Tibial nerve (tissue), 4 donors: ENCODE results near the gene ZACN. TPM values are rescaled to one million over a fixed set of nuclear protein-coding genes. Genes with fewer than 3 reads are reported as not detected.
"Not testable (repeated sequence)": the region's sequence is repeated elsewhere in the genome, so short reads cannot be mapped to it uniquely, and the experiment has no call there.

ENCODE experiments used
- DNase-seq, 2 donors: peaks; one replicate each; pipeline ENCODE4 v3.0.0-alpha.2; 2019; ENCODE audit warnings: low spot score in 2 of 2
- H3K27ac ChIP-seq, 4 donors: fragments of 200-600 bp; sonication (generic) in 3 of 4; one replicate each; pipeline ENCODE4 v1.5.1; 2017 to 2019; ENCODE audit warnings: mild to moderate bottlenecking in 1 of 4
- H3K27me3 ChIP-seq, 2 donors: fragments of 200-600 bp; sonication (generic) in 1 of 2; one replicate each; pipeline versions ENCODE4 v1.5.1 to v1.6.0; 2017 to 2019
- H3K36me3 ChIP-seq, 3 donors: fragments of 200-600 bp; sonication (generic); one replicate each; pipeline ENCODE4 v1.5.1; 2018 to 2019
- H3K4me1 ChIP-seq, 4 donors: fragments of 200-600 bp; sonication (generic) in 3 of 4; one replicate each; pipeline ENCODE4 v1.5.1; 2017 to 2019
- H3K4me3 ChIP-seq, 4 donors: fragments of 200-600 bp; sonication (generic) in 3 of 4; one replicate each; pipeline ENCODE4 v1.5.1; 2017 to 2019; ENCODE audit warnings: mild to moderate bottlenecking in 1 of 4, moderate library complexity in 1 of 4
- H3K9me3 ChIP-seq, 4 donors: fragments of 200-600 bp; sonication (generic) in 3 of 4; one replicate each; pipeline ENCODE4 v1.5.1; 2017 to 2019
- EP300 ChIP-seq, 2 donors: sonication (generic); formaldehyde crosslinking; IDR thresholded peaks; one replicate each; pipeline ENCODE4 v1.6.1; 2017; ENCODE audit warnings: antibody characterized with exemption in 2 of 2, mild to moderate bottlenecking in 1 of 2
- POLR2A ChIP-seq, 2 donors: fragments of 450-650 bp; IDR thresholded peaks; one replicate each; pipeline ENCODE4 v1.6.1; 2017; ENCODE audit warnings: antibody characterized with exemption in 2 of 2, mild to moderate bottlenecking in 2 of 2, moderate library complexity in 2 of 2
- WGBS, 2 donors: methylation state at CpG; one replicate each; pipeline ENCODE4 v1.1.5; 2018; 5-methylcytosine and 5-hydroxymethylcytosine counted together
- total RNA-seq, 4 donors: library from RNA; depleted of rRNA; stranded (reverse); fragments of >200 nt; gene quantifications; one replicate each; pipeline ENCODE4 v1.1.0, GENCODE V29; 2016
- TF ChIP-seq, protein P1 (sequence below), 5 experiments: fragments of 200-600 bp in 3 of 5; fragments of 450-650 bp in 2 of 5; sonication (generic) in 3 of 5; IDR thresholded peaks; one replicate each; pipeline ENCODE4 v1.5.1; 2016 to 2019; ENCODE audit warnings: antibody characterized with exemption in 5 of 5, mild to moderate bottlenecking in 3 of 5, moderate library complexity in 2 of 5

ZACN gene
- total RNA-seq, 4 donors from 2014 or later = not detected

DNA sequence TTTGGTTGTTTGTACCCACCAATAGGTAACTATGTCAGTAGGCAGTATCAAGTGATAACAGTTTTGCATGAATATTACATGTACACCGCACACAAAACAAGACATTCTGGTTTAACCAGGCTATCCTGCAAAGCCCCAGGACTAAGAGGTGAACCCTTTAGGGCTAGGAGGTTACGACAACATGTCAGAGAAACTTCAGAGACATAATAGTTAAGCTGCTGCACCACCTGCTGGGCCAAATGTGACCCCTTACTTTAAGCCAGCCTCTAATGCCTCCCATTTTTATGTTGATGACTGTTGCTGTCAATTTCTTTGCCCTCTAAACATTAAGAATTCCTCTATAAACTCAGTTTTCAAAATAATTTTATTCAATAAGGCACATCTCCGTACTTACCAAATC lies 22.1 kb upstream of the ZACN start:
- TF ChIP-seq POLR2A (IDR thresholded peaks at IDR 0.05) = no peak
- no peak for TF ChIP-seq EP300 (IDR thresholded peaks at IDR 0.05)
- TF ChIP-seq, protein P1, sequence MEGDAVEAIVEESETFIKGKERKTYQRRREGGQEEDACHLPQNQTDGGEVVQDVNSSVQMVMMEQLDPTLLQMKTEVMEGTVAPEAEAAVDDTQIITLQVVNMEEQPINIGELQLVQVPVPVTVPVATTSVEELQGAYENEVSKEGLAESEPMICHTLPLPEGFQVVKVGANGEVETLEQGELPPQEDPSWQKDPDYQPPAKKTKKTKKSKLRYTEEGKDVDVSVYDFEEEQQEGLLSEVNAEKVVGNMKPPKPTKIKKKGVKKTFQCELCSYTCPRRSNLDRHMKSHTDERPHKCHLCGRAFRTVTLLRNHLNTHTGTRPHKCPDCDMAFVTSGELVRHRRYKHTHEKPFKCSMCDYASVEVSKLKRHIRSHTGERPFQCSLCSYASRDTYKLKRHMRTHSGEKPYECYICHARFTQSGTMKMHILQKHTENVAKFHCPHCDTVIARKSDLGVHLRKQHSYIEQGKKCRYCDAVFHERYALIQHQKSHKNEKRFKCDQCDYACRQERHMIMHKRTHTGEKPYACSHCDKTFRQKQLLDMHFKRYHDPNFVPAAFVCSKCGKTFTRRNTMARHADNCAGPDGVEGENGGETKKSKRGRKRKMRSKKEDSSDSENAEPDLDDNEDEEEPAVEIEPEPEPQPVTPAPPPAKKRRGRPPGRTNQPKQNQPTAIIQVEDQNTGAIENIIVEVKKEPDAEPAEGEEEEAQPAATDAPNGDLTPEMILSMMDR (IDR thresholded peaks at IDR 0.05) = no peak
- Histone ChIP-seq H3K27me3 (no peaks in the 10 kb centered on the region), H3K4me3 (no peak overlapping the region), H3K27ac (no peak overlapping the region), H3K9me3 (no peaks in the 10 kb centered on the region), H3K36me3 (peaks cover 6 to 100% (median 42%) of the 10 kb centered on the region in 3 donors), H3K4me1 (peaks cover 0 to 7% (median 0%) of the 10 kb centered on the region in 4 donors)
- 88 to 90% methylated on average over 3 of the region's 3 CpGs for WGBS, 2 donors
- no peak for DNase-seq

DNA sequence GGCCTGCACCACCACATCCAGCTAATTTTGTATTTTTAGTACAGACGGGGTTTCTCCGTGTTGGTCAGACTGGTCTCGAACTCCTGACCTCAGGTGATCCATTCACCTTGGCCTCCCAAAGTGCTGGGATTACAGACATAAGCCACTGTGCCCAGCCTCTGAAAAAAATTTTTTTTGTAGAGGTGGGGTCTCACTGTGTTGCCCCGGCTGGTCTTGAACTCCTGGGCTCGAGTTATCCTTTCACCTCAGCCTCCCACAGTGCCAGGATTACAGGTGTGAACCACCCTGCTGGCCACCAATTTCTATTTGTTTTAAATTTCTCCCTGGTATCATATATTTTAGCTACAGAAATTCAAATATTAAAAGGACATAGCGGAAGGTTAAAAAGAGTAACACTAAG lies 20.7 kb upstream of the ZACN start:
- H3K4me3 ChIP-seq, DNase-seq, H3K27me3 ChIP-seq, H3K9me3 ChIP-seq, H3K4me1 ChIP-seq, H3K27ac ChIP-seq: not testable (repeated sequence)
- peaks cover 6 to 96% (median 44%) of the 10 kb centered on the region in 3 donors for H3K36me3 ChIP-seq
- WGBS, 2 donors = 75 to 93% methylated on average over 6 of the region's 6 CpGs

DNA sequence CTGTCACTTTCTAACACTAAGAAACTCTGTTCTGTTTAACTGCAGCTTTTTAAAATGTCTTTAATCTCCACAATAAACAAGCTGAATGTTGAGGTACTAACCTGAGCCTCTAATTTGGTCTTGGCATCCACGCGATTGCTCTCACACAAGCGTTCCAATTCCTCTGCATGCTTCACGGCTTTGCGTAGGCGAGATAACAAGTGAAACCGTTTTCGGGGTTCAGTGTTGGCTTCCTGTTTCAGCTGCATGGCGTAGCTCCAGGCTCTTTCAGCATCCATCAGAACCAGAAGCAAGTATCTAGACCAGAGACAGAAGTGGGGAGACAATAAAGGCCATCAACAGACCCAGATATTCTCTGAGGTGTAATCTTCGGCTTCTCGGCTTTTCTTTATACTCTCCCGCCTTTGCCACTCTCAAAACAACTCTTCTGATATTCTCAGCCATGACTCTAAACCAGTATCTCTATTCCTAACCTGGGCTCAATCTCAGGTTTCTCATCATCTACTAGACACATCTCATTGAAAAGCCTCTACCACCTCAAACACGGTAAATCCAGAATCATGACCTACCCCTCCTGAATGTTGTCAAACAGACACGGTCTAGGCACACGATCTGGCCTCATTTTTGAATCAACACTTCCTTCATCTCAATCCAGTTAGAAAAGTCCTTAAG lies 15.0 kb upstream of the ZACN start:
- H3K36me3 ChIP-seq = peaks cover 3 to 96% (median 51%) of the 10 kb centered on the region in 3 donors
- 89 to 91% methylated on average over 15 of the region's 15 CpGs for WGBS, 2 donors
- no peak overlapping the region for H3K4me3 ChIP-seq
- DNase-seq = no peak
- no peaks in the 10 kb centered on the region for H3K27me3 ChIP-seq
- no peak overlapping the region for H3K27ac ChIP-seq
- H3K9me3 ChIP-seq = no peaks in the 10 kb centered on the region
- H3K4me1 ChIP-seq = peaks cover 0 to 11% (median 0%) of the 10 kb centered on the region in 4 donors
- TF ChIP-seq POLR2A (IDR thresholded peaks at IDR 0.05) (no peak), EP300 (IDR thresholded peaks at IDR 0.05) (no peak)
- TF ChIP-seq, protein P1 (IDR thresholded peaks at IDR 0.05) = no peak

DNA sequence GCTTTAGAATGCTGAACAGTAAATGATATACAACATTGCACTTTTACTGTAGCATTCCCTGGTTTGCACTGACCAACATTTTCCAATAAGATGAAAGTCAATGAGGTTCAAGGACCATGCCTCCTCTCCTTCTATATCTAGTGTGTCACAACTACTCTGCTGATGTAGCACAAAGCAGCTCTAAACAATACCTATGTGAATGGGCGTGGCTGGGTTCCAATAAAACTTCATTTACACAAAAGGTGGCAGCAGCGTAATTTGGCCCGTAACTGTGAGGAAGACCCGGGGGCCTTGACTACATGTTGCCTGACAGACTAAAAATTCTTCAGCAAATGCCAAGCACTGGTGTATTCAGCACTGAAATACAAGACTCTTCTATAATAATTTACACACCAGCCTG lies 13.2 kb upstream of the ZACN start:
- H3K4me3 ChIP-seq = no peak overlapping the region
- H3K4me1 ChIP-seq = peaks cover 0 to 26% (median 4%) of the 10 kb centered on the region in 4 donors
- no peak for DNase-seq
- no peaks in the 10 kb centered on the region for H3K9me3 ChIP-seq
- TF ChIP-seq, protein P1 (IDR thresholded peaks at IDR 0.05) = no peak
- TF ChIP-seq EP300 (IDR thresholded peaks at IDR 0.05) (no peak), POLR2A (IDR thresholded peaks at IDR 0.05) (no peak)
- H3K27ac ChIP-seq = no peak overlapping the region
- peaks cover 3 to 87% (median 42%) of the 10 kb centered on the region in 3 donors for H3K36me3 ChIP-seq
- WGBS, 2 donors = 80 to 90% methylated on average over 4 of the region's 4 CpGs
- H3K27me3 ChIP-seq = no peaks in the 10 kb centered on the region

DNA sequence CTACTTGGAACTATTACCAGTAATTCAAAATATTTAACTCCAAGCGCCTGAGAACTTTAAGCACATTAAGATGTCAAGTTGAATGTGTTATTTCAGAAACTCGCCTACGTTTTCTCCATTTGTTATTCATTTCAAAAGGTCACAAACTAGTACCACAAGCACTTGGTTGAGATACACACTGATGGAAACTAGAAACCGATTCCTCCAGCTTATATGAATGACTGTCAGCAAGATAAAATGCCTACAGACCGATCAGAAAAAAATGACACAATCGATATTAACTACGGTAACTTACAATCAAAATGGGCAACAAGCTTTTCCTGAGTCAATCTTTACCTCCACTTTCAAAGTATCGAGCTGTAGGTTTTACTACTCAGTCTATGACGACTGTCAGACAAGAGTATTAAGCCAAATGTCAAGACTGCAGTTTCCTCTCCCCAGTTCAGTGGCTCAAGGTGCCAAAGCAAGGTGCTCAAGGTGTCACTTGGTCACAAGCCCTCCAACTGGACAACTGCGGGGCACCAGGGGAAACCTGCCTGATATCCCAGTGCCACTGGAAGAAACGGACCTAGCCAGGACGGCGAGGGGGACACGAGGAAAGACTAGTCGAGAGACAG lies 7.3 kb upstream of the ZACN start:
- H3K4me1 ChIP-seq = peaks cover 0 to 67% (median 38%) of the 10 kb centered on the region in 4 donors
- 9 to 11% methylated on average over 15 of the region's 15 CpGs for WGBS, 2 donors
- peak overlapping the region; percentile 54 to 73 (median 64) for H3K4me3 ChIP-seq
- H3K9me3 ChIP-seq = no peaks in the 10 kb centered on the region
- peak overlapping the region in 3 of 4 donors; percentile 78 to 85 (median 83) for H3K27ac ChIP-seq
- TF ChIP-seq EP300 (IDR thresholded peaks at IDR 0.05) (no peak), POLR2A (IDR thresholded peaks at IDR 0.05) (no peak)
- TF ChIP-seq, protein P1 (IDR thresholded peaks at IDR 0.05) = no peak
- H3K27me3 ChIP-seq = peaks cover 0 to 33% of the 10 kb centered on the region in 2 donors
- DNase-seq = no peak
- H3K36me3 ChIP-seq = peaks cover 0 to 33% (median 11%) of the 10 kb centered on the region in 3 donors
